Measurements from ENCODE around the gene BTBD9.

Gene BTBD9

GRCh38 chr6:38391206-38391605 lies 248.5 kb downstream of the BTBD9 start:
- Histone ChIP-seq H3K9me3 (ENCODE audit: insufficient read depth, low read length) (no peaks in the 10 kb centered on the region), H3K27me3 (ENCODE audit: insufficient read depth, insufficient read length) (no peaks in the 10 kb centered on the region), H3K4me3 (ENCODE audit: insufficient read length, low read depth) (no peak overlapping the region), H3K4me1 (ENCODE audit: insufficient read depth, insufficient read length) (no peaks in the 10 kb centered on the region), H3K36me3 (ENCODE audit: insufficient read depth, insufficient read length, low read length) (no peaks in the 10 kb centered on the region), H3K9ac (ENCODE audit: insufficient read length, low read depth) (no peak overlapping the region)
- TF ChIP-seq ZNF274 (IDR thresholded peaks at IDR 0.05; ENCODE audit: low read depth, low read length), result no peak
- TF ChIP-seq YY1 (IDR thresholded peaks at IDR 0.05; ENCODE audit: insufficient read depth, insufficient read length), result no peak
- TF ChIP-seq SUZ12 (IDR thresholded peaks at IDR 0.05; ENCODE audit: extremely low read depth, insufficient read depth, insufficient read length), result no peak
- no peak for DNase-seq (ENCODE audit: low read depth, low spot score)

GRCh38 chr6:38389875-38390274 lies 249.9 kb downstream of the BTBD9 start:
- Histone ChIP-seq H3K27me3 (ENCODE audit: insufficient read depth, insufficient read length) (no peaks in the 10 kb centered on the region), H3K36me3 (ENCODE audit: insufficient read depth, insufficient read length, low read length) (no peaks in the 10 kb centered on the region), H3K4me1 (ENCODE audit: insufficient read depth, insufficient read length) (no peaks in the 10 kb centered on the region), H3K9ac (ENCODE audit: insufficient read length, low read depth) (no peak overlapping the region), H3K4me3 (ENCODE audit: insufficient read length, low read depth) (no peak overlapping the region), H3K9me3 (ENCODE audit: insufficient read depth, low read length) (no peaks in the 10 kb centered on the region)
- DNase-seq (ENCODE audit: low read depth, low spot score), result no peak
- TF ChIP-seq SUZ12 (IDR thresholded peaks at IDR 0.05; ENCODE audit: extremely low read depth, insufficient read depth, insufficient read length), result no peak
- no peak for TF ChIP-seq YY1 (IDR thresholded peaks at IDR 0.05; ENCODE audit: insufficient read depth, insufficient read length)
- TF ChIP-seq ZNF274 (IDR thresholded peaks at IDR 0.05; ENCODE audit: low read depth, low read length), result no peak

DNA sequence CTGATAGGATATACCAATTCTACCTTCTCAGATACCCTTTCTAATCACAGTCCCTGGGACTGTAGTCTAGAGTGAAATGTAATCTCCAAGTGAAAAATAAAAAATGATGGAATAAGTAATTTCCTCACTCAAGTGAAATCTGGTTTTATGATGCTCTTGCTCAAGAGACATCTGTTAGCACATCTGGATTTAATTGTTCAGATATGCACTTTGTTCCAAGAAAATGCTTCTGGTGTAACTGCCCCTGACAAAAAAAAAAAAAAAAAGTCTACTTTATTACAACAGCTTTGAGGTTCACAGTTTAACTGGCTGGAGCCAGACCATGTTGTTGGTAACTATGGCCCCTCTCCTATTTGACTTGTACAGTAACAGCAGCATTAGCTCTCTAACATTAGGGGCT lies 251.8 kb downstream of the BTBD9 start:
- TF ChIP-seq YY1 (IDR thresholded peaks at IDR 0.05; ENCODE audit: insufficient read depth, insufficient read length), result no peak
- no peak for TF ChIP-seq ZNF274 (IDR thresholded peaks at IDR 0.05; ENCODE audit: low read depth, low read length)
- TF ChIP-seq SUZ12 (IDR thresholded peaks at IDR 0.05; ENCODE audit: extremely low read depth, insufficient read depth, insufficient read length), result no peak
- H3K4me1 ChIP-seq (ENCODE audit: insufficient read depth, insufficient read length), result no peaks in the 10 kb centered on the region
- no peaks in the 10 kb centered on the region for H3K36me3 ChIP-seq (ENCODE audit: insufficient read depth, insufficient read length, low read length)
- DNase-seq (ENCODE audit: low read depth, low spot score), result no peak
- H3K9ac ChIP-seq (ENCODE audit: insufficient read length, low read depth), result no peak overlapping the region
- H3K27me3 ChIP-seq (ENCODE audit: insufficient read depth, insufficient read length), result no peaks in the 10 kb centered on the region
- no peak overlapping the region for H3K4me3 ChIP-seq (ENCODE audit: insufficient read length, low read depth)
- no peaks in the 10 kb centered on the region for H3K9me3 ChIP-seq (ENCODE audit: insufficient read depth, low read length)

- Histone ChIP-seq H3K4me3 (ENCODE audit: insufficient read length, low read depth) (no peak overlapping the region), H3K9me3 (ENCODE audit: insufficient read depth, low read length) (no peaks in the 10 kb centered on the region), H3K9ac (ENCODE audit: insufficient read length, low read depth) (no peak overlapping the region), H3K36me3 (ENCODE audit: insufficient read depth, insufficient read length, low read length) (no peaks in the 10 kb centered on the region), H3K4me1 (ENCODE audit: insufficient read depth, insufficient read length) (no peaks in the 10 kb centered on the region), H3K27me3 (ENCODE audit: insufficient read depth, insufficient read length) (no peaks in the 10 kb centered on the region)
- TF ChIP-seq SUZ12 (IDR thresholded peaks at IDR 0.05; ENCODE audit: extremely low read depth, insufficient read depth, insufficient read length) (no peak), YY1 (IDR thresholded peaks at IDR 0.05; ENCODE audit: insufficient read depth, insufficient read length) (no peak), ZNF274 (IDR thresholded peaks at IDR 0.05; ENCODE audit: low read depth, low read length) (no peak)
- no peak for DNase-seq (ENCODE audit: low read depth, low spot score)
Observed at GRCh38 chr6:38387461-38387860, 252.3 kb downstream of the BTBD9 start.

DNA sequence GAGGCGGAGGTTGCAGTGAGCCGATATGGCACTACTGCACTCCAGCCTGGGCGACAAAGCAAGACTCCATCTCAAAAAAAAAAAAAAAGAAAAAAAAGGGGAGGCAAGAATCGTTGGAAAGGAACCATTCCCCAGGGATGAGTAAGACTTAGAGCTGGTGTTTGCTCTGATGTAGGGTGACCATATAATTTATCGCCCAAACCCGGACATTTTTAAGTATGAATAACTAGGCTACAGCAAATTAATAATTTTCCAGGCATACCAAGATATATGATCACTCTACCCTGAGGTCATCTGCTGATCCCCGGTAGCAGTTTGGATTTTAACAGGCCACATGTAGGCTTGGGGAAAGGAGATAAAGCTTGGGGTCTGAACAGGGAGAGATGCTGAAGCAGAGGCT lies 260.9 kb downstream of the BTBD9 start:
- H3K9me3 ChIP-seq (ENCODE audit: insufficient read depth, low read length), result no peaks in the 10 kb centered on the region
- no peak overlapping the region for H3K9ac ChIP-seq (ENCODE audit: insufficient read length, low read depth)
- H3K27me3 ChIP-seq (ENCODE audit: insufficient read depth, insufficient read length), result no peaks in the 10 kb centered on the region
- DNase-seq (ENCODE audit: low read depth, low spot score), result no peak
- H3K4me1 ChIP-seq (ENCODE audit: insufficient read depth, insufficient read length), result no peaks in the 10 kb centered on the region
- no peaks in the 10 kb centered on the region for H3K36me3 ChIP-seq (ENCODE audit: insufficient read depth, insufficient read length, low read length)
- TF ChIP-seq YY1 (IDR thresholded peaks at IDR 0.05; ENCODE audit: insufficient read depth, insufficient read length), result no peak
- TF ChIP-seq SUZ12 (IDR thresholded peaks at IDR 0.05; ENCODE audit: extremely low read depth, insufficient read depth, insufficient read length), result no peak
- no peak for TF ChIP-seq ZNF274 (IDR thresholded peaks at IDR 0.05; ENCODE audit: low read depth, low read length)
- no peak overlapping the region for H3K4me3 ChIP-seq (ENCODE audit: insufficient read length, low read depth)

DNA sequence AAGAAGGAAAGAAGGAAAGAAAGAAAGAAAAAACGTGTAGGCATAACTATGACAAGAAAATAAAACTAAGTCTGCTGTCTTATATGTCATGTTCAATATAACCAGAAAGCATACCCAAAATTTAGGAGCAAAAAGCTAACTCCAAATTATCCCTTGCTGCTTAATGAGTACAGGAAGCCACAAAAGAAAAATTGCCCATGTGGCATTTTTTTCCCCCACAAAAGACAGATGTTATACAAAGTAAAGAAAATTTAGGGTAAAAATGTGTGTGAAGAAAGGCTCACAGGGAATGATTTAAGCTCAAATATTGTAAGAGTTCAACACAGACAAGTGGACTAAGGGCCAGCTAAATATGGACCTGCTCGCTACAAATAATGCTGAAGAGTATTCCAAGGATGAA lies 263.8 kb downstream of the BTBD9 start:
- Histone ChIP-seq H3K4me1 (ENCODE audit: insufficient read depth, insufficient read length) (no peaks in the 10 kb centered on the region), H3K9ac (ENCODE audit: insufficient read length, low read depth) (no peak overlapping the region), H3K4me3 (ENCODE audit: insufficient read length, low read depth) (no peak overlapping the region), H3K27me3 (ENCODE audit: insufficient read depth, insufficient read length) (no peaks in the 10 kb centered on the region), H3K36me3 (ENCODE audit: insufficient read depth, insufficient read length, low read length) (no peaks in the 10 kb centered on the region), H3K9me3 (ENCODE audit: insufficient read depth, low read length) (no peaks in the 10 kb centered on the region)
- DNase-seq (ENCODE audit: low read depth, low spot score), result no peak
- no peak for TF ChIP-seq ZNF274 (IDR thresholded peaks at IDR 0.05; ENCODE audit: low read depth, low read length)
- TF ChIP-seq SUZ12 (IDR thresholded peaks at IDR 0.05; ENCODE audit: extremely low read depth, insufficient read depth, insufficient read length), result no peak
- TF ChIP-seq YY1 (IDR thresholded peaks at IDR 0.05; ENCODE audit: insufficient read depth, insufficient read length), result no peak

- H3K4me1 ChIP-seq (ENCODE audit: insufficient read depth, insufficient read length), result no peaks in the 10 kb centered on the region
- no peaks in the 10 kb centered on the region for H3K27me3 ChIP-seq (ENCODE audit: insufficient read depth, insufficient read length)
- no peak overlapping the region for H3K9ac ChIP-seq (ENCODE audit: insufficient read length, low read depth)
- no peaks in the 10 kb centered on the region for H3K9me3 ChIP-seq (ENCODE audit: insufficient read depth, low read length)
- DNase-seq (ENCODE audit: low read depth, low spot score), result no peak
- TF ChIP-seq ZNF274 (IDR thresholded peaks at IDR 0.05; ENCODE audit: low read depth, low read length) (no peak), SUZ12 (IDR thresholded peaks at IDR 0.05; ENCODE audit: extremely low read depth, insufficient read depth, insufficient read length) (no peak), YY1 (IDR thresholded peaks at IDR 0.05; ENCODE audit: insufficient read depth, insufficient read length) (no peak)
- no peaks in the 10 kb centered on the region for H3K36me3 ChIP-seq (ENCODE audit: insufficient read depth, insufficient read length, low read length)
- no peak overlapping the region for H3K4me3 ChIP-seq (ENCODE audit: insufficient read length, low read depth)
Observed at GRCh38 chr6:38375341-38375740, 264.4 kb downstream of the BTBD9 start.

DNA sequence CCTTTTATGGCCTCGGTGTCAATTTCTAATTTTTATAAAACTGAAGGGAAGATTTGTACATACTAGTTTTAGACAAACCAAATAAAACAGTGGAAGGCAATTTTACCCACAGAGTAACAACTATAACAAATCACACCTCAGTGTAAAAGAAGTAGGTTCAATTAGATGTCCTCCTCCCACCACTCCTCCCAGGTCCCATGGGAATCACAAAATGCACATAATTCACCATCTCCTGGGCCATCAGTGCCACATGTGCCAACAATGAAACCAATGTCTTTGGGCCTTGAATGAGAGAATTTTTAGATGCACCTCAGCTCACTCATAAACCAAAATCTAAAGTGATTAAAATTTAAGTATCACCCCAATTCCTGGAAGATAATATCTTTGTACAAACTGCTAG lies 267.8 kb downstream of the BTBD9 start:
- H3K36me3 ChIP-seq (ENCODE audit: insufficient read depth, insufficient read length, low read length), result no peaks in the 10 kb centered on the region
- no peaks in the 10 kb centered on the region for H3K9me3 ChIP-seq (ENCODE audit: insufficient read depth, low read length)
- TF ChIP-seq SUZ12 (IDR thresholded peaks at IDR 0.05; ENCODE audit: extremely low read depth, insufficient read depth, insufficient read length) (no peak), YY1 (IDR thresholded peaks at IDR 0.05; ENCODE audit: insufficient read depth, insufficient read length) (no peak), ZNF274 (IDR thresholded peaks at IDR 0.05; ENCODE audit: low read depth, low read length) (no peak)
- DNase-seq (ENCODE audit: low read depth, low spot score), result no peak
- no peak overlapping the region for H3K4me3 ChIP-seq (ENCODE audit: insufficient read length, low read depth)
- no peaks in the 10 kb centered on the region for H3K27me3 ChIP-seq (ENCODE audit: insufficient read depth, insufficient read length)
- no peaks in the 10 kb centered on the region for H3K4me1 ChIP-seq (ENCODE audit: insufficient read depth, insufficient read length)
- no peak overlapping the region for H3K9ac ChIP-seq (ENCODE audit: insufficient read length, low read depth)

Data from NT2/D1 (cell line).